ENCODE results near the gene APOO. TPM values are rescaled to one million over a fixed set of nuclear protein-coding genes. Genes with fewer than 3 reads are reported as not detected.

The APOO gene
- total RNA-seq, 3 donors from 2014 or later (not counting 1 experiment from before 2014, with no cell fraction given): 8.8 to 13.0 (median 10.0) TPM

GRCh38 chrX:23936180-23936579 is 28.4 kb upstream of the APOO start:
- no CpG with 5 or more reads among the region's 1 CpG for WGBS (ENCODE audit: insufficient coverage)
- no peaks in the 10 kb centered on the region for H3K9me3 Mint-ChIP-seq
- DNase-seq (no peak), ATAC-seq (no peak)
- peaks cover 3% of the 10 kb centered on the region for H3K4me1 ChIP-seq (ENCODE audit: control insufficient read depth, insufficient read depth, low read length)
- H3K4me3 ChIP-seq (ENCODE audit: low read length): no peak overlapping the region
- H3K9me3 ChIP-seq (ENCODE audit: control insufficient read depth, insufficient read depth, low read length): no peaks in the 10 kb centered on the region
- H3K36me3 Mint-ChIP-seq: no peaks in the 10 kb centered on the region
- no peak overlapping the region for H3K27ac Mint-ChIP-seq
- no peaks in the 10 kb centered on the region for H3K36me3 ChIP-seq (ENCODE audit: control insufficient read depth, insufficient read depth, low read length)
- peaks cover 3 to 9% of the 10 kb centered on the region in 2 donors for H3K4me1 Mint-ChIP-seq
- intact Hi-C loops (cut with micrococcal nuclease): no loop called here
- H3K4me3 Mint-ChIP-seq: no peak overlapping the region
- peaks cover 0 to 8% of the 10 kb centered on the region in 2 donors for H3K27me3 Mint-ChIP-seq (ENCODE audit: low read depth in 2 of 2)
- H3K27me3 ChIP-seq (ENCODE audit: control insufficient read depth, insufficient read depth, low read length): no peaks in the 10 kb centered on the region
- no peak overlapping the region for H3K27ac ChIP-seq (ENCODE audit: low read length)
- TF ChIP-seq, protein P1, sequence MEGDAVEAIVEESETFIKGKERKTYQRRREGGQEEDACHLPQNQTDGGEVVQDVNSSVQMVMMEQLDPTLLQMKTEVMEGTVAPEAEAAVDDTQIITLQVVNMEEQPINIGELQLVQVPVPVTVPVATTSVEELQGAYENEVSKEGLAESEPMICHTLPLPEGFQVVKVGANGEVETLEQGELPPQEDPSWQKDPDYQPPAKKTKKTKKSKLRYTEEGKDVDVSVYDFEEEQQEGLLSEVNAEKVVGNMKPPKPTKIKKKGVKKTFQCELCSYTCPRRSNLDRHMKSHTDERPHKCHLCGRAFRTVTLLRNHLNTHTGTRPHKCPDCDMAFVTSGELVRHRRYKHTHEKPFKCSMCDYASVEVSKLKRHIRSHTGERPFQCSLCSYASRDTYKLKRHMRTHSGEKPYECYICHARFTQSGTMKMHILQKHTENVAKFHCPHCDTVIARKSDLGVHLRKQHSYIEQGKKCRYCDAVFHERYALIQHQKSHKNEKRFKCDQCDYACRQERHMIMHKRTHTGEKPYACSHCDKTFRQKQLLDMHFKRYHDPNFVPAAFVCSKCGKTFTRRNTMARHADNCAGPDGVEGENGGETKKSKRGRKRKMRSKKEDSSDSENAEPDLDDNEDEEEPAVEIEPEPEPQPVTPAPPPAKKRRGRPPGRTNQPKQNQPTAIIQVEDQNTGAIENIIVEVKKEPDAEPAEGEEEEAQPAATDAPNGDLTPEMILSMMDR (IDR thresholded peaks at IDR 0.05): no peak

GRCh38 chrX:23935106-23935505 is 27.4 kb upstream of the APOO start:
- H3K4me3 Mint-ChIP-seq: no peak overlapping the region
- H3K4me3 ChIP-seq (ENCODE audit: low read length): no peak overlapping the region
- H3K36me3 ChIP-seq (ENCODE audit: control insufficient read depth, insufficient read depth, low read length): no peaks in the 10 kb centered on the region
- peaks cover 0 to 8% of the 10 kb centered on the region in 2 donors for H3K27me3 Mint-ChIP-seq (ENCODE audit: low read depth in 2 of 2)
- H3K9me3 ChIP-seq (ENCODE audit: control insufficient read depth, insufficient read depth, low read length): no peaks in the 10 kb centered on the region
- H3K27ac ChIP-seq (ENCODE audit: low read length): no peak overlapping the region
- intact Hi-C loops (cut with micrococcal nuclease): no loop called here
- no peaks in the 10 kb centered on the region for H3K9me3 Mint-ChIP-seq
- H3K4me1 ChIP-seq (ENCODE audit: control insufficient read depth, insufficient read depth, low read length): peaks cover 3% of the 10 kb centered on the region
- ATAC-seq (no peak), DNase-seq (no peak)
- no peaks in the 10 kb centered on the region for H3K36me3 Mint-ChIP-seq
- WGBS (ENCODE audit: insufficient coverage): 96% methylated on average over 11 of the region's 11 CpGs
- TF ChIP-seq, protein P1 (IDR thresholded peaks at IDR 0.05): no peak
- peaks cover 7 to 13% of the 10 kb centered on the region in 2 donors for H3K4me1 Mint-ChIP-seq
- no peaks in the 10 kb centered on the region for H3K27me3 ChIP-seq (ENCODE audit: control insufficient read depth, insufficient read depth, low read length)
- H3K27ac Mint-ChIP-seq: no peak overlapping the region

DNA sequence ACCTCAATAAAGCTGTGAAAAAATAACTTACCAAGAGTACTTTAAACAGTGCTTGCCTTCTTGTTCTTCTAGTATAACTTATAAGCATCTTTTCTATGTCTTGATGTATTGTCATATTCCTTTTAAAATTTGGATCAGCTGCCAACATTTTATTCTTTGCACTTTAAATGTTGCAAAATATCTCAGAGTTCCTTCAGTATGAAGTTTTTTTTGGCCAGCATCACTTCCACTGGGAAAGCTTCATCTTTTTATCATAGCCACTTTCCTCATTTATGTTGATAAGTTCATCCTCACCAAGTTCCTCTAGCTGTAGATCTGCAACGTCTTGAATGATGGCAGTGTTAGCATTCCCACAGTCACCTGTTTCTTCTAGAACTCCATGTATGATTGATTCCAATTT is 24.3 kb upstream of the APOO start:
- WGBS (ENCODE audit: insufficient coverage): 67% methylated on average over 1 of the region's 1 CpG
- H3K4me3 ChIP-seq (ENCODE audit: low read length): no peak overlapping the region
- peaks cover 3% of the 10 kb centered on the region for H3K4me1 ChIP-seq (ENCODE audit: control insufficient read depth, insufficient read depth, low read length)
- H3K27ac Mint-ChIP-seq: peak overlapping the region; percentile 69 to 84
- H3K36me3 Mint-ChIP-seq: no peaks in the 10 kb centered on the region
- H3K27ac ChIP-seq (ENCODE audit: low read length): no peak overlapping the region
- H3K9me3 ChIP-seq (ENCODE audit: control insufficient read depth, insufficient read depth, low read length): no peaks in the 10 kb centered on the region
- no peaks in the 10 kb centered on the region for H3K27me3 ChIP-seq (ENCODE audit: control insufficient read depth, insufficient read depth, low read length)
- no peaks in the 10 kb centered on the region for H3K9me3 Mint-ChIP-seq
- H3K4me3 Mint-ChIP-seq: no peak overlapping the region
- TF ChIP-seq, protein P1 (IDR thresholded peaks at IDR 0.05): no peak
- no peak for ATAC-seq
- intact Hi-C loops (cut with micrococcal nuclease): no loop called here
- DNase-seq: no peak
- no peaks in the 10 kb centered on the region for H3K36me3 ChIP-seq (ENCODE audit: control insufficient read depth, insufficient read depth, low read length)
- peaks cover 0 to 6% of the 10 kb centered on the region in 2 donors for H3K27me3 Mint-ChIP-seq (ENCODE audit: low read depth in 2 of 2)
- peaks cover 7 to 13% of the 10 kb centered on the region in 2 donors for H3K4me1 Mint-ChIP-seq
